ENCODE measurements around the gene ZBTB18. TPM values are rescaled to one million over a fixed set of nuclear protein-coding genes. Genes with fewer than 3 reads are reported as not detected.

ZBTB18 gene
- total RNA-seq, 1 experiment from 2014 or later = 12.1 TPM

DNA sequence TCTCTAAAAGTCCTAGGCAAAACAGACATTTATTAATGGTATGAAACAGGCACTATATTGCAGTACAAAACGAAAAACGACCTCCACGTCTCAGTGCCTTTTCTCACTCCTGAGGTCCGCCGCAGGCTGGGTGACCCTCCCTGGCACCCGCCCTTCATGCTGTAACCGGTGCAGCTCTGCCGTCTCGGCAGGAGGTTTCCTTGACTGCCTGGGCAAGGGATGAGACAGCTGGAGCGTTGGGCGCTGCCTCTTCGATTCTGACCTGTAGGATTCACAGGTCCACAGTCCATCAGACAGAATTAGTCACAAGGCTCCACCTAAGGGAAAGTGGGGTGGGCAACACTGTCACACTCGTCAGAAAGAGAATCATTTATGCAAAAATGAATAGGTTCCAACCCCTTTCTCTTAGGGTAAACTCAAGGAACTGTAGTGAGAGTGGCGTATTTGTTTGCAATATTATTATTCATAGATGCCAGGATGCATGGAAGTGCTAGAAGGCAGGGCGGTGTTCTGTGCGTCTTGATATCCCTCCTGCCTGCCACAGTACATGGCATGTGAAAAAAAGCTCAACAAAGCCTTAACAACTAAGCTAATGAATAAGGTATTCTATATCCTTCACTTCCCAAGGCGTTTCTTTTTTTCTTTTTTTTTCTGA is 23.5 kb upstream of the ZBTB18 start:
- no peaks in the 10 kb centered on the region for H3K9me3 ChIP-seq (ENCODE audit: control insufficient read depth, low read depth, low read length)
- H3K56ac ChIP-seq (ENCODE audit: insufficient read length, low read depth, low read length) = no peak overlapping the region
- no peaks in the 10 kb centered on the region for H4K20me1 ChIP-seq (ENCODE audit: control insufficient read depth, insufficient read depth, insufficient read length)
- WGBS (ENCODE audit: extremely low coverage, insufficient read length, low lambda C conversion rate) = no CpG with 5 or more reads among the region's 17 CpGs
- H3K9ac ChIP-seq (ENCODE audit: extremely low read depth, insufficient read length, low read length) = no peak overlapping the region
- H3K27ac ChIP-seq (ENCODE audit: insufficient read length, low read depth, low read length) = no peak overlapping the region
- no peak overlapping the region for H2AK5ac ChIP-seq (ENCODE audit: insufficient read length, low read length)
- H2BK20ac ChIP-seq (ENCODE audit: low read depth, low read length, poor library complexity, severe bottlenecking) = no peak overlapping the region
- H3K79me2 ChIP-seq (ENCODE audit: insufficient read depth, low read length) = no peaks in the 10 kb centered on the region
- no peak overlapping the region for H3K14ac ChIP-seq (ENCODE audit: insufficient read depth, low read length)
- no peak overlapping the region for H4K91ac ChIP-seq (ENCODE audit: insufficient read length, low read depth, low read length)
- H3K23me2 ChIP-seq (ENCODE audit: insufficient read length, low read depth, low read length, poor library complexity, severe bottlenecking) = no peaks in the 10 kb centered on the region
- Mint-ChIP-seq H3K27ac (no peak overlapping the region; a peak in 1 of 7 replicates), H3K27me3 (ENCODE audit: low read depth) (peaks cover 2% of the 10 kb centered on the region), H3K9me3 (no peaks in the 10 kb centered on the region), H3K4me1 (peaks cover 9 to 17% of the 10 kb centered on the region in 2 experiments; a peak in 3 of 4 replicates), H3K4me3 (no peak overlapping the region), H3K36me3 (ENCODE audit: insufficient read depth in 1 of 3, low read depth in 3 of 3) (peaks cover 0 to 2% (median 0%) of the 10 kb centered on the region in 3 experiments; a peak in 1 of 7 replicates)
- H3K18ac ChIP-seq (ENCODE audit: insufficient read length, low read depth, low read length) = no peak overlapping the region
- H4K8ac ChIP-seq (replicated peaks; ENCODE audit: insufficient read length, low read depth, low read length) = no peak overlapping the region
- no peak overlapping the region for H4K5ac ChIP-seq (ENCODE audit: insufficient read length, low read depth, low read length)
- no peak overlapping the region for H2BK5ac ChIP-seq (ENCODE audit: insufficient read length, low read length)
- DNase-seq = no peak
- H2BK120ac ChIP-seq (ENCODE audit: low read depth, low read length, poor library complexity, severe bottlenecking) = no peak overlapping the region
- no peaks in the 10 kb centered on the region for H3K4me1 ChIP-seq (ENCODE audit: insufficient read depth, low read length)
- H3K23ac ChIP-seq (ENCODE audit: insufficient read length, low read depth, low read length) = no peak overlapping the region
- no peak overlapping the region for H2AFZ ChIP-seq (ENCODE audit: low read length)
- no peaks in the 10 kb centered on the region for H3K79me1 ChIP-seq (ENCODE audit: insufficient read depth, low read depth, low read length, poor library complexity, severe bottlenecking)
- no peak for TF ChIP-seq CTCF (conservative IDR thresholded peaks at IDR 0.05)
- H3K4ac ChIP-seq (ENCODE audit: low read depth, low read length) = no peak overlapping the region
- no peak overlapping the region for H2BK12ac ChIP-seq (ENCODE audit: insufficient read length, low read depth, low read length)
- no peak overlapping the region for H2BK15ac ChIP-seq (ENCODE audit: low read depth, low read length)
- no peaks in the 10 kb centered on the region for H3K27me3 ChIP-seq (ENCODE audit: insufficient read depth, low read length)
- H3T11ph ChIP-seq (ENCODE audit: low read length) = no peak overlapping the region
- H3K4me2 ChIP-seq (ENCODE audit: insufficient read depth, insufficient read length, low read length) = no peak overlapping the region

Measured in H9 (cell line).